GM19452 (cell line): ENCODE data around the gene GLMN.
"Not testable (repeated sequence)": the region's sequence is repeated elsewhere in the genome, so short reads cannot be mapped to it uniquely, and the experiment has no call there.

Experiments
- ATAC-seq: cut with Tn5 transposase; IDR thresholded peaks from one replicate; pipeline ENCODE4 v1.9.1; 2021; ENCODE audit not compliant: unreplicated experiment

Gene GLMN

GRCh38 chr1:92301021-92301420, 2.2 kb upstream of the GLMN start:
- ATAC-seq, result no peak

GRCh38 chr1:92299477-92300150, 827 bp upstream of the GLMN start:
- no peak for ATAC-seq

DNA sequence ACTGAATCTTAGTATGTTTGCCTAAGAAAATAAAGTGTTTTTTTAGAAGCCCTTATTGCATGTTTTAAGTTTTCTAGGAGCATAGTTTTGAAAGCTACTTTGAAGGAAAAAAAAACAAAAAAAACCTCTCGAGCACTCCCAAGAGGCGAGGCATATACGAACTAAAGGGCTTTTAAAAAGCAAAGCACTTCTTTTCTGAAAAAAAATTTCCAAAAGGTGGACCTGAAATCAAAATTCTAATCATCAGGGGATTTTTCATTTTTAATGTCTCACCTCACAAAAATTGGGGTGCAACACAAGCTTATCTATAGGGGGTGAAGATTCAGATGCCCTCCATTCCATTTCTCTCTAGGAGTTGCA, 594 bp downstream of the GLMN start:
- ATAC-seq, result no peak

DNA sequence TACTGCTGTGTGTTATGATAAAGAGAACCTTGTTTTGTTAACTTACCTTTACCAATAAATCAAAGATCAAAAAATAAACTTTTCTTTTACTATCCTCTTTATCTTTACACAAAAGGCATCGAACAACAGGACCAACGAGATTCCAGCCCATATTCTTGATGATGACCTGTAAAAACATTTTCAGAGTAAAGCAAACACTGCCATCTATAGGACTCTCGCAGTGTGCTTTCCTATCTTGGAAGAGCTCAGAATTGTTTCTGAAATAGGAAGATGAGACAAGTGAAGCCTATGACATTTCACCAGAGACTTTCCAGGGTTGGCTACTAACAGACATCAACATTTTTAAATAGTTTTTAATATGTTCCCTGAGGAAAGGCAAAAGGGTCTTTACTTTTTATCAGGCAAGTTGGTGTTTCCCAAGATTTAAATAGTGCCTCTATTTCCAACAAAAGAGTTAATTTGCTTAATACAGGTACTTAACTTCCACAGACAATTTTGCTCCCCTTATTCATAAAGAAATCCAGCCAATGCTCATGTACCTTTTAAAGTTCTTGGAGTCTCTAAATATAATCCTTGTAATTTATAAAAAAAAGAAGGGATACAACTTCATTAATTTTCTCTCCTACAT, 7.3 kb downstream of the GLMN start:
- no peak for ATAC-seq

GRCh38 chr1:92281411-92281810, 17.4 kb downstream of the GLMN start:
- not testable (repeated sequence) for ATAC-seq

GRCh38 chr1:92279781-92280180, 19.0 kb downstream of the GLMN start:
- ATAC-seq, result not testable (repeated sequence)

DNA sequence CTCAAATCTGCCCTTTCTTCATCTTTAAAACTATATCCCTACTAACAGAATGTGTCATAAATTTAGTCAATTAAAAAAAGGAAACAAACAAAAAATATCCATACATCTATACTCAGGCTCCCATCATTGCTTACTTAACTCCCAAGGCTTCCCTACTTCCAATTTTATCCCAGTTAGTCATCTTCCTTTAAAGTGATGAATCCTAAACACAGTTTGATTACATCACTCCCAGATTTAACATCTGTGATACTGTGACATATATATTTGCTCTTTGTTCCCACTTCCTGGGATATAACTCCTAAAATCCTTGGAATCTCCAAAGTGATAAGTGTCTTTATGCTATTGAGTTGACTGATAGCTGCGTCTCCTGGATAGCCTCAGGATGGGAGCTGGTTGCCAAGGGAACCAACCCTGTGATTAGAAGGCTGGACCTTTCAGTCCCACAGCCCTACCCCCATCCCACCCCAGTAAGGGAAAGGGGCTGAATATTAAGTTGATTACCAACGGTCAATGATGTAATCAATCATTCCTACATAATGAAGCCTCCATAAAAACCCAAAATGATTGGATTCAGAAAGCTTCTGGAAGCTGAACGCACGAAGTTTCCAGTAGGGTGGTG, 21.6 kb downstream of the GLMN start:
- ATAC-seq, result no peak

- ATAC-seq, result no peak
Observed at GRCh38 chr1:92276082-92276481, 22.7 kb downstream of the GLMN start.

DNA sequence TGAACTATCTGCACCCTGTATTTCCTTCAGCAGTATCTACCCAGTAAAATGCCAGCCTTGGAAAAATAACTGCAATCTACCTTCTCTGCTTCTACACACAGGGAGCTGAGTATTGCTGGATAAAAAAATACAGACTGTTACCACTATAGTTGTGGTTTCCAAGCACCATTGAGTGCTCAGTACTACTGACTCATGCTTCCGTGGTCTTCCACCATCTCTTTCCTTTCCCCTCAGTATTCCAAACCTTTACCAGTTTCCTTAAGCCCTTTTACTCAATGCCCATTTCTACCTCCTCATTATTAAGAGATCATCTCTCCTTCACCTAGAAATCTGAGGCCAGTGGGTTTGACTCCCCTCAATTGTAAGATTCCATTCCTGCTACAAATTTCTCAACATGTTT, 23.8 kb downstream of the GLMN start:
- no peak for ATAC-seq

- ATAC-seq, result no peak
Observed at GRCh38 chr1:92273039-92273438, 25.7 kb downstream of the GLMN start.

- no peak for ATAC-seq
Observed at GRCh38 chr1:92262516-92262915, 36.3 kb downstream of the GLMN start.

DNA sequence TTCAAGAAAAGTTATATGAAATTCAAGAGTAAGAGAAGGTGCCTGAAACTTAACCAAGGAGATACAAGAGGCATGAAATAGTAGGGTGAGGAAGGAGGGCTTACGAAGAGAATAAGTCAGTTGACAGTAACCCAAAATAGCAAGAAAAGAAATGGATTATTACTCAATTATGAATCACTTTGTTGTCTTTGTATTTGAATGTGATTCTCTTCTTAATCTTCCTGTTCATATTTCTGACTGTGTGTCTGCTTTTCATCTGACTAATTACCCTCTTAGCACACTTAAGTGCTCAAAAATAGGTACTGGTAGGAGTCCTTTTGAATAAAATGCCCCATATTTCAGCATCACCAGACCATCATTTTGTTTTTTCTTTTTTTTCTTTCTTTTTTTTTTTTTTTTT, 39.4 kb downstream of the GLMN start:
- ATAC-seq, result no peak

- ATAC-seq, result not testable (repeated sequence)
Observed at GRCh38 chr1:92254714-92255113, 44.1 kb downstream of the GLMN start.

- ATAC-seq, result no peak
Observed at GRCh38 chr1:92244376-92244775, 54.4 kb downstream of the GLMN start.

DNA sequence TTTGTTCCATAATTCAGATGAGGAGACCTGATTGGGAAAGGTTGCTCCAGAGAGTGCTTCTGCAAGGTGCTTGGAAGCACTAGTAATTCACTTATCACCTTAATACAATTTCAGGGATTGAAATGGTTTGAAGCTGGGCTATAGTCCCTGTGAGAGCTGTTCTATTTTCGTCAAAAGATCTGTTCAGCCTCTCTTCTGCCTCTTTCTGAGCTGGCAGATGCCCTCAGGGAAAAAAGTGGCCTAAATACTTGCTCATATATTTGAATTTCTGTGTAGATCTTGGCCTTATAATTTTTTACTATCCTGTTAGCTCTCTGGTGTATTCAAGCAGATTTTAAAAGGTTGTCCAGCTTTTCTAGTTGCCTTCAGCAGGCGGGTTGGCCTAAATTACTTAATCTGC, 58.8 kb downstream of the GLMN start:
- ATAC-seq, result no peak

DNA sequence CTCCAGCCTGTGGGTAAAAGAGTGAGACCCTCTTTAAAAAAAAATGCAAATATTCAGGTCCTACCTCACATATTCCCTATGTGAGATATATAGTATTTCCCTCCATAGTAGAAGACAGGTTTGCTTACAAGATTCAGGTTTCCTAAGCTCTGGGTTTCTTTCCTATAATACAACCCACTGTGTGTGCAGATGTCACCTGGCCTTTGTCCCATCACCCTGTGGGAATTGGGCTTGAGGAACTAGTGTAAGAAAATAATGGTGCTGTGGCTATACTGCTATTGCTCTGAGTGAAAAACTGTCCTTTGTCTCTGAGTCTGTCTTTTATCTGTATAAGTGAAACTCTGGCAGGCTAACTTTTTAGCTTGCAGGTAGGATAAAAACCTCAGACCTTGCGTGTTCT, 68.1 kb downstream of the GLMN start:
- no peak for ATAC-seq

DNA sequence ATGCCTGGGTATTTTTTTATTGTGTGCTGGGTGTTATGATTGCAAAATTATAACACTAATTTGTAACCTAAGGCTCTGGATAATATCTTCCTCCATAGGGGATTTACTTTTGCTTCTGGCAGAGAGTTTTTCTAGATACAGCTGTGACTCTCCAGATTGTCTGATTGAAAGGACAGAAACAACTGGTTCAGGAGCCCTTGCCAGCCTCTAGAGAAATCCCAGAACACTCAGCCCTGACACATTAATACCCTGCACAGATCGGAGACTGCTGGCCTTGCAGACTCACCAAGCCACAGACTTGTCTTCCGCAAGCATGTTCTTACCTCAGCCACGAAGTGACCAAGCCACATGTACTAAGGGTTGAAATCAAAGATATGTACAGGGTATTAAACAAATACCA, 70.4 kb downstream of the GLMN start:
- ATAC-seq, result no peak

GRCh38 chr1:92219028-92219427, 79.8 kb downstream of the GLMN start:
- no peak for ATAC-seq

DNA sequence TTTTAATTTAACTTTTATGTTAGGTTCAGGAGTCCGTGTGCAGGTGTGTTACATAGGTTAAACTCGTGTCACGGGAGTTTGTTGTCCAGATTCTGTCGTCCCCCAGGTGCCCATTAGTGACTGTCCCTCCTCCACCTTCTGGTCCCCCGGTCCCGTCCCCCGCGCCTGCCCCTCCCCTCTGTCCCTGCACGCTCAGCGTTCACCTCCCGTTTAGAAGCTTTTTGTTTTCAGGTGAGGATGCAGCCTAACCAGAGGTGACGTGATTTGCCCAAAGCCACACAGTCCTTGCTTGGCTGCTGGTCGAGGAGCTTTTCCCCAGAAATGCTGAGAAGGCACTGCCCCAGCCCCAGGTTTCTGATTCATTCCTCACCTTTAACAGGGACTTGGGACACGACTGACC, 80.2 kb downstream of the GLMN start:
- no peak for ATAC-seq

GRCh38 chr1:92217721-92218120, 81.1 kb downstream of the GLMN start, which contains the start of gene C1orf146:
Gene C1orf146 (plus strand): TSS chr1:92217915. CDS start chr1:92231421, 13,506 bp downstream.
- no peak for ATAC-seq

DNA sequence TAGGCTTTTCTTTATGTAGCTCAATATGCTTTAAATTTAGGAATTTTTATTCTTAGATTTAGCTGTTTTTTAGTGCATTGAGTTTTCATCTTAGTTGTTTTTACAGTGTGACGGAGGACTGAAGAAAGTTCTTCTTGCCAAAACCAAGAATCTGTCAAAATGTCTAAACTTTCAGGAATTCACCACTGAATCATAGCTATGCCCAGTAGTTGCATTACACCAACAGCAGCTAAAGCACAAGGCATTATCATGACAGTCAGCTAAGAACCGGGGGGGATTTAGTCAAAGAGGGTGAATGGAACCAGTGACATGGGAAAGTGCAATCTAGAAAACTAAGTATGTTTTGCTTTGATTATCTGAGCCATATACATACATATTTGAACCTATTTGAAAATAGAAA, 87.6 kb downstream of the GLMN start:
- ATAC-seq, result no peak

- ATAC-seq, result no peak
Observed at GRCh38 chr1:92210701-92211100, 88.1 kb downstream of the GLMN start.
